PC-3 (cell line): Measurements from ENCODE around the gene FAM13A. TPM values are rescaled to one million over a fixed set of nuclear protein-coding genes. Genes with fewer than 3 reads are reported as not detected.
A peak's percentile ranks its signal among the peaks of the same experiment; 100 is the strongest.

Source experiments
- ATAC-seq: fragments of 200-7000 bp; cut with Tn5 transposase; 2 replicates; pipeline ENCODE4 v1.9.1; 2020; ENCODE audit warnings: mild to moderate bottlenecking, moderate library complexity
- BruUV-seq: library from RNA; stranded (reverse); fragments of 400-500 nt; replicated peaks from 2 replicates; lab custom pipeline; 2021; lab: Mats Ljungman, UMichigan
- CTCF ChIA-PET: fragments of 300-600 bp; sonication (Branson Sonifier 250); formaldehyde crosslinking; loops from one replicate; lab custom pipeline; 2022; ENCODE audit warnings: antibody characterized with exemption; lab: Charles Lee
- POLR2A ChIA-PET: fragments of 300-600 bp; sonication (Branson Sonifier 250); formaldehyde crosslinking; loops from one replicate; lab custom pipeline; 2022; ENCODE audit warnings: antibody characterized with exemption; ENCODE audit not compliant: unreplicated experiment; lab: Charles Lee
- DNase-seq: peaks from one replicate; pipeline ENCODE4 v3.0.0-alpha.2; 2015
- H2AFZ ChIP-seq: fragments of 300-600 bp; sonication (generic); 2 replicates; pipeline ENCODE4 v1.6.0; 2016; ENCODE audit warnings: antibody characterized with exemption, low read length
- H3F3A ChIP-seq: fragments of 300-600 bp; sonication (generic); one replicate; pipeline ENCODE4 v1.6.0; 2017; ENCODE audit warnings: antibody characterized with exemption, low read length, control low read depth, mild to moderate bottlenecking; ENCODE audit not compliant: unreplicated experiment
- H3K27ac ChIP-seq: fragments of 300-600 bp; sonication (generic); 2 replicates; pipeline ENCODE4 v1.5.1; 2016; ENCODE audit warnings: mild to moderate bottlenecking, low read length
- H3K27me3 ChIP-seq: fragments of 300-600 bp; sonication (generic); 2 replicates; pipeline ENCODE4 v1.6.1; 2016; ENCODE audit warnings: low read length, mixed read lengths
- H3K36me3 ChIP-seq: fragments of 300-600 bp; sonication (generic); 2 replicates; pipeline ENCODE4 v1.6.1; 2016; ENCODE audit warnings: low read depth, mixed run types, low read length, mixed read lengths
- H3K4me1 ChIP-seq: fragments of 300-600 bp; sonication (generic); 2 replicates; pipeline ENCODE4 v1.5.1; 2016; ENCODE audit warnings: low read length; ENCODE audit not compliant: insufficient read depth
- H3K4me2 ChIP-seq: fragments of 300-600 bp; sonication (generic); 2 replicates; pipeline ENCODE4 v1.6.0; 2016; ENCODE audit warnings: low read length
- H3K4me3 ChIP-seq: fragments of 300-600 bp; sonication (generic); 2 replicates; pipeline ENCODE4 v1.5.1; 2016; ENCODE audit warnings: mild to moderate bottlenecking, low read length, mixed read lengths
- H3K79me2 ChIP-seq: fragments of 300-600 bp; sonication (generic); 2 replicates; pipeline ENCODE4 v1.6.1; 2017; ENCODE audit warnings: low read length, mixed read lengths
- H3K9ac ChIP-seq: fragments of 300-600 bp; sonication (generic); 2 replicates; pipeline ENCODE4 v1.6.0; 2016; ENCODE audit warnings: mild to moderate bottlenecking, low read length
- H3K9me2 ChIP-seq: fragments of 300-600 bp; sonication (generic); replicated peaks from 2 replicates; pipeline ENCODE4 v1.6.1; 2016; ENCODE audit warnings: mixed run types, low read length, mixed read lengths
- H3K9me3 ChIP-seq: fragments of 300-600 bp; sonication (generic); 2 replicates; pipeline ENCODE4 v1.6.1; 2016; ENCODE audit warnings: low read length, mixed read lengths
- H4K20me1 ChIP-seq: fragments of 300-600 bp; sonication (generic); 2 replicates; pipeline ENCODE4 v1.6.1; 2016; ENCODE audit warnings: low read length, mixed read lengths
- EZH2 ChIP-seq: fragments of 300-600 bp; sonication (generic); IDR thresholded peaks from one replicate; pipeline ENCODE4 v1.6.1; 2017; ENCODE audit warnings: antibody characterized with exemption, mild to moderate bottlenecking, low read length; ENCODE audit not compliant: unreplicated experiment
- EZH2phosphoT487 ChIP-seq: fragments of 300-600 bp; sonication (generic); IDR thresholded peaks from 2 replicates; pipeline ENCODE4 v1.6.1; 2018; ENCODE audit warnings: mild to moderate bottlenecking, antibody characterized with exemption, low read length, borderline replicate concordance
- intact Hi-C: fragments of 100-400 bp; cut with micrococcal nuclease; formaldehyde crosslinking; loops from 2 replicates; pipeline ENCODE4 v1.9.0; 2023
- total RNA-seq: library from RNA; depleted of rRNA; stranded (reverse); fragments of >200 nt; gene quantifications from 2 replicates; pipeline ENCODE4 v1.2.3, GENCODE V29; 2014
- TF ChIP-seq, protein P1 (sequence below): fragments of 300-600 bp; sonication (generic); conservative IDR thresholded peaks from 2 replicates; pipeline ENCODE4 v1.5.1; 2017; ENCODE audit warnings: antibody characterized with exemption, low read depth, mild to moderate bottlenecking, low read length

The FAM13A gene
- total RNA-seq, 1 experiment from 2014 or later, result 8.6 TPM

DNA sequence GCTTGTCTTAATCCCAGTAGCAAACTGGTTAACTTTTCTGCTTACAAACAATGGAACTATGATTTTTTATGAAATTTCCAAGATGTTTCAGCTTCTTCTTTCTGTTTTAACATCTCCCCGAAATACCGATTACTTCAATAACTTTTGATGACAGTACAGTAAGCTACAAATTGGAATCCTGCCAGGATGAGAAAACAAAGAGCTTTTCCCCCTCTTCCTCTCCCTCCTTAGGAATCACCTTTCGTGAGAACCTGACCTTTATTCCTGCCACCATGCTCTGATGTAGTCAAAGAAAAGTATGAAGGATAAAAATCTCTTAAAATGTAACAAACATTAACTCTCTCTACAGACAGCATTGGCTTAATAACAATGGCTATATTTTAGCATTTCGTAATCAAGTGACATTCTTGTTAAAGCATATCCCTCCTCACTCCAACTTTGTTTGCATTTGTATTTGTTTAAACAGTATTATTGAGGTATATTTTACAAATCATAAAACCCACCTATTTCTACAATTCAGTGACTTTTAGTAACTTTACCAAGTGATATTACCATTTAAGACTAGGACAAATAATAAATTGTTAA, 210.7 kb downstream of the FAM13A start:
- Histone ChIP-seq H3K36me3 (no peaks in the 10 kb centered on the region), H3K9ac (peak overlapping the region; percentile 19), H3F3A (no peaks in the 10 kb centered on the region), H3K4me3 (no peak overlapping the region), H3K9me2 (no peaks in the 10 kb centered on the region), H4K20me1 (no peaks in the 10 kb centered on the region), H3K4me2 (peak overlapping the region; percentile 65), H3K79me2 (no peaks in the 10 kb centered on the region), H3K27ac (peak overlapping the region; percentile 46), H2AFZ (peak overlapping the region; percentile 38; the same call in 1 of the 2 replicates), H3K27me3 (no peaks in the 10 kb centered on the region), H3K4me1 (peaks cover 34% of the 10 kb centered on the region), H3K9me3 (no peaks in the 10 kb centered on the region)
- ATAC-seq (peak; percentile 8; the same call in 1 of the 2 replicates), DNase-seq (peak; percentile 46)
- POLR2A ChIA-PET, result interaction anchor here (0.6 kb wide), 1 partner anchor 1499 kb away, joined by 3 read pairs; no protein-coding TSS in a partner anchor
- TF ChIP-seq EZH2 (no peak), EZH2phosphoT487 (no peak)
- TF ChIP-seq, protein P1, sequence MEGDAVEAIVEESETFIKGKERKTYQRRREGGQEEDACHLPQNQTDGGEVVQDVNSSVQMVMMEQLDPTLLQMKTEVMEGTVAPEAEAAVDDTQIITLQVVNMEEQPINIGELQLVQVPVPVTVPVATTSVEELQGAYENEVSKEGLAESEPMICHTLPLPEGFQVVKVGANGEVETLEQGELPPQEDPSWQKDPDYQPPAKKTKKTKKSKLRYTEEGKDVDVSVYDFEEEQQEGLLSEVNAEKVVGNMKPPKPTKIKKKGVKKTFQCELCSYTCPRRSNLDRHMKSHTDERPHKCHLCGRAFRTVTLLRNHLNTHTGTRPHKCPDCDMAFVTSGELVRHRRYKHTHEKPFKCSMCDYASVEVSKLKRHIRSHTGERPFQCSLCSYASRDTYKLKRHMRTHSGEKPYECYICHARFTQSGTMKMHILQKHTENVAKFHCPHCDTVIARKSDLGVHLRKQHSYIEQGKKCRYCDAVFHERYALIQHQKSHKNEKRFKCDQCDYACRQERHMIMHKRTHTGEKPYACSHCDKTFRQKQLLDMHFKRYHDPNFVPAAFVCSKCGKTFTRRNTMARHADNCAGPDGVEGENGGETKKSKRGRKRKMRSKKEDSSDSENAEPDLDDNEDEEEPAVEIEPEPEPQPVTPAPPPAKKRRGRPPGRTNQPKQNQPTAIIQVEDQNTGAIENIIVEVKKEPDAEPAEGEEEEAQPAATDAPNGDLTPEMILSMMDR, result no peak
- no TSS peak for BruUV-seq
- CTCF ChIA-PET, result no interaction called here
- intact Hi-C loops, result no loop called here

DNA sequence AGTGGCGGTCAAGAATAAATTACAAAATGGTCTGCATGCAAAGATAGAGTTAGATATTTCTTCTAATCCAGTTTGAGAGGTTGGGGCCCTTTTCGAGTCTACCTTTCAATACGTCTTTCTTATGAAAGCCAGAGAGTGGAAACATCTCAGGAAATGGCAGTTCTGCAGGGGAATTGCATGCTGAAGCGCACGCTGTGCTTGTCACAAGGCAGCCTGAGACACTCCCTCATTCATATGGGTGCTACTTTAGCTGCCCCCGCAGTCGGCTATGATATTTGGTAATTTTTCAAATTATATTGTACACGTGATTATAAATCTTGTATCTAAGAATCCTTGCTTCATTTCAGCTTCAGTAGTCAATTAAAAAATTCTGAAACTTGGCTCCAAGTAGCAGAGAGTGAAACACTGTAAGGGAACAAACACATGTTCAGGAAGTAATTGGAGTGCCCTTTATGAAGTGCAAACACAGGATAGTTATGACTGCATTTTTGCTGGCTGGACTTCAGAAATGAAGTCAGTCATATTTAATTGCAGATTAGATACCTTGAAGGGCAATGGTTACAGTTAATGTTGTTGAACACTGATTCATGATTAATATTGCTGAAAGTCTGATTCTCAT, 213.8 kb downstream of the FAM13A start:
- CTCF ChIA-PET, result no interaction called here
- no peaks in the 10 kb centered on the region for H3K27me3 ChIP-seq
- no peaks in the 10 kb centered on the region for H3K79me2 ChIP-seq
- H3K4me3 ChIP-seq, result peak overlapping the region; percentile 15; the same call in 1 of the 2 replicates
- no peaks in the 10 kb centered on the region for H3K9me2 ChIP-seq
- TF ChIP-seq, protein P1, result no peak
- TF ChIP-seq EZH2phosphoT487, result no peak
- intact Hi-C loops, result loop anchor here (1.0 kb wide), 1 partner anchor 20 kb away; no protein-coding TSS in a partner anchor
- POLR2A ChIA-PET, result interaction anchor here (0.6 kb wide), 1 partner anchor 19 kb away, joined by 5 read pairs; no protein-coding TSS in a partner anchor
- peak overlapping the region; percentile 56 for H3K4me2 ChIP-seq
- H3K9me3 ChIP-seq, result no peaks in the 10 kb centered on the region
- H2AFZ ChIP-seq, result no peak overlapping the region
- H3K4me1 ChIP-seq, result peaks cover 34% of the 10 kb centered on the region
- BruUV-seq, result no TSS peak
- ATAC-seq (peak; percentile 86), DNase-seq (peak; percentile 78)
- no peaks in the 10 kb centered on the region for H3K36me3 ChIP-seq
- H3K27ac ChIP-seq, result peak overlapping the region; percentile 81
- H4K20me1 ChIP-seq, result no peaks in the 10 kb centered on the region
- H3K9ac ChIP-seq, result peak overlapping the region; percentile 49
- no peaks in the 10 kb centered on the region for H3F3A ChIP-seq

DNA sequence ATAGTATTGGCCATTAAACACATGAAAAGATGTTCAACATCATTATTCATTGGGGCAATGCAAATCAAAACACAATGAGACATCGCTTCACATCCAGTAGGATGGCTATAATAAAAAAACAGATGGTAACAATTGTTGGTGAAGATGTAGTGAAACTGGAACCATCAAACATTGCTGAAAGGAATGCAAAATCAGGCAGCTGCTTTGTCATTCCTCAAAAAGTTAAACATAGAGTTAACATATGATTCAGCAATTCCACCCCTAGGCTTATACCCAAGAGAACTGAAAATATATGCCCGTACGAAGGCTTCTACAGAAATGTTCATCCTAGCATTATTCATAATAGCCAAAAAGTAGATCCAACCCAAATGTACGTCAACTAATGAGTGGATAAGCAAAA, 215.3 kb downstream of the FAM13A start:
- no peaks in the 10 kb centered on the region for H3K9me3 ChIP-seq
- peak overlapping the region; percentile 81; the same call in 1 of the 2 replicates for H3K27ac ChIP-seq
- no peaks in the 10 kb centered on the region for H3K79me2 ChIP-seq
- no peak overlapping the region for H3K9ac ChIP-seq
- H2AFZ ChIP-seq, result no peak overlapping the region
- intact Hi-C loops, result no loop called here
- TF ChIP-seq, protein P1, result no peak
- no peak for TF ChIP-seq EZH2phosphoT487
- no peak for TF ChIP-seq EZH2
- BruUV-seq, result no TSS peak
- POLR2A ChIA-PET, result no interaction called here
- H3K27me3 ChIP-seq, result no peaks in the 10 kb centered on the region
- H4K20me1 ChIP-seq, result no peaks in the 10 kb centered on the region
- H3K4me1 ChIP-seq, result peaks cover 34% of the 10 kb centered on the region
- no peak overlapping the region for H3K4me3 ChIP-seq
- CTCF ChIA-PET, result no interaction called here
- H3F3A ChIP-seq, result no peaks in the 10 kb centered on the region
- no peaks in the 10 kb centered on the region for H3K9me2 ChIP-seq
- DNase-seq (no peak), ATAC-seq (no peak)
- H3K36me3 ChIP-seq, result no peaks in the 10 kb centered on the region
- H3K4me2 ChIP-seq, result no peak overlapping the region
